LoVo (cell line): ENCODE data around the gene KCNIP1.

Experiments used
- DNase-seq: peaks from one replicate; pipeline ENCODE4 v3.0.0-alpha.2; 2016; ENCODE audit warnings: low spot score

Gene KCNIP1

DNA sequence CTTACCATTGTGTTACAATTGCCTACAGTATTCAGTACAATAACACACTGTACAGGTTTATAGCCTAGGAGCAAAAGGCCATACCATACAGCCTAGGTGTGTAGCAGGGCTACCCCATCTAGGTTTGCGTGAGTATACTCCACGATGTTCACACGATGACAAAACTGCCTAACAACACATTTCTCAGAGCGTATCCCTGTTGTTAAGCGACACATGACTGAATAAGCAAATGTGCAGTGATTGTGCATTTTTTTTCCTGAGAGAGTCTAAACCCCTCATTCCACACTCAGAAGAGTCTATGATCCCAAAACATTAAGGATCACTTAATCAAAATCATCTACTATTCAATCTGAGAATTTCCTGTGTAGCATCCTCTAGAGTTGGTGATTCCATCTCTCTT is 211.3 kb downstream of the KCNIP1 start:
- no peak for DNase-seq

DNA sequence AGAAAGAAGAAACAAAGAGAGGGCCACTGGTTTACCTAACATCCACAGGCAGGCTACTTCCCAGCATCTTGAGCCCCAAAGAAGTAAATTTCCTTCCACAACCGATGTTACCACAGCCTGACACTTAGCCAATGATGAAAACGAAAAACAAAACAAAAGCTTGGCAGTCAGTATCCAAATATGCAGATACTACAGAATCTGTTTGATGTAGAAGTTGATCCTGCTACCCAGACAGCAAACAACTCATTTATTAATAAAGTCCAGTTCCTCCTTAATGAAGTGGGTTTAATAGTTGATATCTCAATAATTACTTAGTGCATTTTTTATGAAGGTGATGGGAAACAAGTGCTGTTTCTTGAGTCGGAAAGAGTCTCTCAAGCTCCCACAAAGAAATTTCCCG is 212.6 kb downstream of the KCNIP1 start:
- no peak for DNase-seq

DNA sequence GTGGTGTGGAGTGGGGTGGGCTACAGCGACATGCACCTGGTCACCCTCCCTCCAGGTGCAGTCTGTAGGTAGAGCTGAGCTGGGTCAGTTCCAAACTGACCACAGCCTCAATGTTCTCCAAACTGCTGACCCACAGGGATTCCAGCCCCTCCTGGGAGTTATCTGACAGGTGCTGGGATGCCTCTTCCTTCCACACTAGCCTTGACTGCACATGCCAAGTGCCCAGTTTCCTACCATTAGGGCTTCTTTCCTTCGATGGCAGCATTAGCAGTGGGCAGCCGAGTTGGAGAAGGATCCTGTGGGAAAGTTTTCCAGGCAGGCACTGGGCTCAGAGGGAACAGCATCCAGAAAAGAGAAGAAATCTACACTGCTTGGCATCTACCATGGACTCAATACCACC is 215.7 kb downstream of the KCNIP1 start:
- DNase-seq, result no peak

DNA sequence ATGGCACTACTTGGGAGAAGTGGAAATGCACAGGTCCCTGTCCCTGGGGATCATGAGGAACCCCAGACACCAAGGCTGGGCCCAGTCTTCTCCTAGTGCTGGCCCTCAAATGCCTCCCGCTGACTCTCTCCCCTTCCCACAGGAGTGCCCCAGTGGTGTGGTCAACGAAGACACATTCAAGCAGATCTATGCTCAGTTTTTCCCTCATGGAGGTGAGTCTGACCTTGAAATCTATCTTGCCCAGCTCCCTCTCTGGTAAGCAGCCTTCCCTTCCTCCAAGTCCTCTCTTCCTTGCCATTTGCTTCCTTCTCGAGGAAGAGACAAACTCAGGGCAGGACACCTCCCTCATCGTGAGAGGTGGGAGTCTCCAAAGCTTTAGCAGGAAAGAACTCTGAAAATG is 216.4 kb downstream of the KCNIP1 start:
- DNase-seq, result no peak

DNA sequence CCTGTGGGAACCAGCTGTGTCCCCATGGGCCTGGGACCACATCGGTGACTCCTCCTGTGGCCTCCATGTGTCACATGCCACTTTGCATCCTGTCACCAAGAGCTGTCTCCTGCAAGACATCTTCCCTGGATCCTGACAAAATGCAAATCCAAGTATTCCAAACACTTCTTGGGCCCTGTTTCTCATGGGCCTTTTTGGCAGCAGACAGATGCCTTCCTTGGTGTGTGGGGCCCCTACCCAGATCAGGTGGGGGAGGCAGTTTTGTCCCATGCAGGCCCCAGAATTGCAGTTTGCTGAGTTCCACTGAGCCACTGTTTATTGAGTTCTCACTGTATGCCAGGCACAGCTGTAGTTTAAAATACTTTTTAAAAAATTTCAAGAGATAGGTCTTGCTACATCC is 217.2 kb downstream of the KCNIP1 start:
- no peak for DNase-seq

DNA sequence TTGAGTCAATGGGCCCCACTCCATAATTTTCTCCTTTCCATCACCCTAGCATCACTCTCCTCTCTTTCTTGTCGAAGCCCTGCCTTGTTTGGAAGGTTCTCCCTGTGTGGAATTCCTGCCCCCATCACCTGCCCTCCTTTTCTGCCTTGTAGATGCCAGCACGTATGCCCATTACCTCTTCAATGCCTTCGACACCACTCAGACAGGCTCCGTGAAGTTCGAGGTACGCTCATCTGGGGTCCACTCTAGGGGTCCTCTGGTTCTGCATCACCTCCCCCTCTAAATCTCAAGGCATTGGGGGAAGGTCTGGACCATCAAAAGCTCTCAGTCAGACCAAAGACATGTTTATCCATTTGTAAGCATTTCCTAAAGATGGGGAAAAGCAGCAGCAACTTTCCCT is 217.9 kb downstream of the KCNIP1 start:
- DNase-seq, result no peak

DNA sequence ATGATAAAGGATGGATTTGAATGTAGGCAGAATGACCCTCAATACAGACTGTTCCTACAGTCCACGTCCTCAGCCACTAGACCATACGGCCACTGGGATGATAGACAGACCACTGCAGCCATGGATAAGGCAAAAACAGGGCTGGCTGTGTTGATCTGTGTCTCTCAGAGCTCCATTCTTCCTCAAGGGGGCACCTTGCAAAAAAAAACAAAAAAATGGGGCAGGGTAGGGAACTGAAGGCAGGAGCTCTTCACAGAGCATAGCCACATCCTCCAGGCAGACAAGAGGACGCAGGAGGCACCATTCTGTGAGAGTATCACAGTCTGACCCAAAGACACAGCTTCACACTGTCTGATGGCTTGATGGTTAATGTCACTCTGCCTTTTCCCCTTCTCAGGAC is 218.5 kb downstream of the KCNIP1 start:
- no peak for DNase-seq

DNA sequence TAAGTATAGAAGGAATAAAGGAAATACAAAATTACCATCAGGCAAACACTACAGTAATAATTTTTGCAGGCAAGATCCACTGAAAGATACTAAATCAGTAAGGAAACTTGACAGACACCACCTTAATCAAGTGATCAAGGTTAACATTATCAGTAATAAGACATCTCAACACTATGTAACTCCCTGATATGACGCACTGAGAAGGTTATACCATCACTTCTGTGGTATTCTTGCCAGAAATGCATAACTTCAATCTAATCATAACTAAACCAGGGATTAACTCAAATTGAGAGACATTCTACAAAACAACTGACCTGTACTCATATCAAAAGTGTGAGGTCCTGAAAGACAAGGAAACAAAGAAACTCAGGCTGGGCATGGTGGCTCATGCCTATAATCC is 227.2 kb downstream of the KCNIP1 start:
- DNase-seq, result no peak

DNA sequence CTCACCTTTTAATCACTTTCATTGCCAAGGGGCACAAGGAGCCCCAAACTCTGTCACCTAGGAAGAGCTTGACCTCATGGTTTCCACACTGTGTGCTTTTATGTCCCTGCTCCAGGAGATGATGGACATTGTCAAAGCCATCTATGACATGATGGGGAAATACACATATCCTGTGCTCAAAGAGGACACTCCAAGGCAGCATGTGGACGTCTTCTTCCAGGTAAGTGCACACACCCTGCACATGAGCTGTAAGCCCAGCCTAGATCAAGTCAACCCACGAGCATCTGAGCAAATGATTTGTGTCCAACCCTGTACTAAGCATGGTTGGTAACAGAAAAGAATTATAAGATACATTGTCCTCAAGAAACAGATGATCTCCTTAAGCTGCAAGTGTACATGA is 228.9 kb downstream of the KCNIP1 start:
- no peak for DNase-seq

DNA sequence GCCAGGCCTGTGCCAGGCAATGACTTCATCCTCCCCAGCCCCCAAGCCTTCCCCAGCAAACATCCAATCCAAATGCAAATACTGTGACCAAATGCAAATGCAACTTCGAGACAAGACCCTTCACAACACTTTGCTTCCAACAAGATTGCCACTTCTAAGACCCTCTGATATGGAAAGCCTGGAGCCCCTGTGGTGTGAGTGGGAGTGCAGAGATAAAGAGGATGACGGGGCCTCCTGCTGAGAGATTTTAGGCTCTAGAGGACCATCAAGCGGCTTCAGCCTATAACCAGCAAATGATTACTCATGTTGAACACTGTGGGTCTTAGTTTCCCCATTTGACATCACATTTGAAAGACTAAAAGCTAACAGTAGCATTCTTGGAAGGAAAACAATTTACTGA is 233.1 kb downstream of the KCNIP1 start:
- no peak for DNase-seq

DNA sequence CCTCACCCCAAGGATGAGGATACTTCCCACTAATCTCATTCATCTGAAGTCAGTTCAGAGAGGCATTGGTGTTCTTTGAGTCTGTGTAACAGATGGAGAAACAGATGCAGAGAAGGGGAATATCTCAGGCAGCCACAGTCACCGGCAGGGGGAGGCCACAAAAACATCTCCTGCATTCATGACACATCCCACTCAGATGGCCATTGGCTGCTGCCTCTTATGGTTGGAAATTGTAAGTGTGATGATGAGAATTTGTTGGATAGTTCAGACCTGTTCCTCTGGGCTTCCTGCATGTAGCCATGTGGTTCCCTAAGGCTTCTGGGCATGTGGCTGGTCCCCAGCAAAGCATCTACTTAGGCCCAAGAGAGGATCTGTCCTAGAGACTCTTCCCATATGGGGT is 233.8 kb downstream of the KCNIP1 start:
- DNase-seq, result no peak

DNA sequence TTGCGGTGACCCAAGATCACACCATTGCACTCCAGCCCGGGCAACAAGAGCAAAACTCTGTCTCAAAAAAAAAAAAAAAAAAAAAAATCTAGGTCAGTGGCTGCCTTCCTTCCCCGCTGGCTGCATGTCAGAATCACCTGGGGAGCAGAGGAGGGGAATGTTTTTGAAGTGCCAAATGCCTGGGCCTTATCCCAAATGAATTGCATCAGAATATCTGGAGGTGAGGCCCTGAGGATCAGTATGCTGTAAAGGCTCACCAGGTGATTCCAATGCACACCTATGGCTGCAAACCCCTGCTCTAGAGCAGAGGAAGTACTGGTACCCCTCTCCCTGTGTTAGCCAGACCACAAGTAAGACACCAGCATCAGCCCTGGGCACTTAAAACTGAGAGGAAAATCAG is 235.0 kb downstream of the KCNIP1 start:
- no peak for DNase-seq

DNA sequence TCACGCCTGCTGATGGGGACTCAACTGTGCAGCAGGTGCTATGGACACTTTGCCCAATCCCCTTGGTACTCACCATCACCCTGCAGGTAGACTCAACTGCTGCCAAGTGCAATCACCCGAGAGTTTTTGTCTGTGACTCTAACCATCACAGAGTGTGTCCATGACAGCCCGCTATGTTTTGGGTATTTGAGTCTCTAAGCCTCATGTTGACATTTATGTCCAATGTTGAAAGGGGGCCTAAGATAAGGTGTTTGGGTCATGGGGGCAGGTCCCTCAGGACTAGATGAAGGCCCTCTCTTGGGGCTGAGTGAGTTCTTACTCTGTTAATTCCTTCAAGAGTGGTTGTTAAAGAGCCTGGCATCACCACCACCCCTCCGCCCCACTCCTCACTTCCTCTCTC is 235.6 kb downstream of the KCNIP1 start:
- no peak for DNase-seq

DNA sequence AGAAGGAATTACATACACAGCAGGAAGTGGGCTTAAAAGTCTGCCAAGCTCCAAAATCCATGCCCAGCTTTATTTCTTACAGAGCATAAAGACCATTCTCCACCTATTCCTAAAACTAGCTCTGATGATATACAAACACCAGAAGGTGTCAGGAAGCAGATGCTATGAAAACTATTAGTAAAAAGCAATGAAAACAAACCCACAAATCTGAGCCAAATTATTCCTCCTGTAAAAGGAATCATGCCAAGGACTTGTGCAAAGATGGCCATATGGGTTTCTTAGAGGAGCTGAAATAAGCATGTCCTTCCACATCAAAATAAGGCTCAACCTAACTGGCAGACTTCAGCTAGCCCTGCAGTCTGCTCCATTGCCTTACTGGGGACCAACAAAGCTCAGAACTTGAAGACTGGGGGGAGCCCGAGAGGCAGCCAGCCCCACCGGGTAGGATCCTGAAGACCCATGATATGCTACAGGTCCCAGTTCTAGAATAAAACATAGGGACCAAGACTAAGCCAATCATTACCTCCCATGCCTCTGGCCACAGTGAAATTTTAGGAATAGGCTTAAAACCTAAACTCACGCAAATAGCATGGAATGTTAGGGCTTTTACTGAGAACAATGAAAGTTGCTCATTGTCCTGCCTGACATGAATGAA is 236.9 kb downstream of the KCNIP1 start:
- no peak for DNase-seq

DNA sequence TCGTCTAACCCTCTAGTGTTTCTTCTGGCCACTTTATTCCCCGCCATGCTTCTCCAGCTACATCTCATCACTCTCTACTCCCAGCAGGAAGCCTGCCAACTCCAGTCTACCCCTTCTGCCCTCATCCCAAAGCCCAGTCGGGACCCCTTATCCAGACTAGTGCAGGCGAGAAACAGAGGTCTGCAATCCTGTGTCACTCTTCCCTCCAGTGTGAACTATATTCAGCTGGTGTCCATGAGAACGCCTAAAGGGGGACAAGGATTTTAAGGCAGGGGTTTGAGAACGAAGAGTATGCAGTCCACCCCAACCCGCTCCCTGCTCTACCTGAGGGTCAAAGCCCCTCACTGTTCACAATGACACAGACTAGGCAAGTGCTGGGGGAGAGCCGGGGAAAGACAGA is 238.0 kb downstream of the KCNIP1 start:
- no peak for DNase-seq

DNA sequence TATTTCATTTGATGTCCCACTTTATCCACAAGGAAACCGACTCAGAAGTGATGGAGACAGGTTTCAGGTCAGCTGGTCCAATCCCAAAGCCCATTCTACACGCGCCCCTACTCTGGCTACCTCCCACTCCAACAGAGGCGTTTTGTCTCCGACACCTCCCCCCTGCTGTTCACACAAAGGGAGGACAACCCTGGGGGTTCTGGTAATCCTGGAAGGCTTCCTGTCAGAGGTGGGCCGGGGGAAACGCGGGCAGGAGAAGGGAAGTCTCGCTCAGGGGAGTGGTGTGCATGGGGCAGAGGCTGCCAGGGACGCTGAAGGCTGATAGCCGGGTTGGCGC is 240.0 kb downstream of the KCNIP1 start:
- no peak for DNase-seq

DNA sequence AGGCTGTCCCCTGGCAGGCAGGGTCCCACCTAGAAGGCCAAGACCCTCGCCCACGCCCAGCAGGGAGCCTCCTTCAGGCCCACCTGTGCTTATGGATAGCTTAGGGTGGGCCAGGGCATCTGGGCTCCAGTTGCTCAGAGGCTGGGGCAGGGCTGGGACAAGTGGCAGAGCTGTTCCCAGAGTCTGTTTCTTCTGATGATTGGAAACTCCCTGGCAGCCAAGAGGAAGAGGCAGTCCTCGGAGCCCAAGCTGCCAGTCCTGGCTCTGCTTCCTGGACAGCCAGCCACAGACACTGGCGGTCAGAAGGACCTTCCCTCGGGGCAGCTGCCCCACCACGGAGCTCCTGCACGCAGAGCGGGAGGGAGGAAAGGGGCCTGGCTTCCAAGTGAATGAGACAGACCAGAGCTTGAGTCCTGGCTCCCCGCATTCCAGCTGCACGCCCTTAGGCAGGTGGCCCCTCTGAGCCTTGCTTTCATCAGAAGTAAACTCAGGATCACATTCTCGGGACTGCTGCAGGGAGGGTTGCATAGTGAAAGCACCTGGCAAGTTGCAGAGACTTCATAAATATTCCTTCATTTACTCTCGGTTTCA is 241.8 kb downstream of the KCNIP1 start:
- DNase-seq, result no peak

DNA sequence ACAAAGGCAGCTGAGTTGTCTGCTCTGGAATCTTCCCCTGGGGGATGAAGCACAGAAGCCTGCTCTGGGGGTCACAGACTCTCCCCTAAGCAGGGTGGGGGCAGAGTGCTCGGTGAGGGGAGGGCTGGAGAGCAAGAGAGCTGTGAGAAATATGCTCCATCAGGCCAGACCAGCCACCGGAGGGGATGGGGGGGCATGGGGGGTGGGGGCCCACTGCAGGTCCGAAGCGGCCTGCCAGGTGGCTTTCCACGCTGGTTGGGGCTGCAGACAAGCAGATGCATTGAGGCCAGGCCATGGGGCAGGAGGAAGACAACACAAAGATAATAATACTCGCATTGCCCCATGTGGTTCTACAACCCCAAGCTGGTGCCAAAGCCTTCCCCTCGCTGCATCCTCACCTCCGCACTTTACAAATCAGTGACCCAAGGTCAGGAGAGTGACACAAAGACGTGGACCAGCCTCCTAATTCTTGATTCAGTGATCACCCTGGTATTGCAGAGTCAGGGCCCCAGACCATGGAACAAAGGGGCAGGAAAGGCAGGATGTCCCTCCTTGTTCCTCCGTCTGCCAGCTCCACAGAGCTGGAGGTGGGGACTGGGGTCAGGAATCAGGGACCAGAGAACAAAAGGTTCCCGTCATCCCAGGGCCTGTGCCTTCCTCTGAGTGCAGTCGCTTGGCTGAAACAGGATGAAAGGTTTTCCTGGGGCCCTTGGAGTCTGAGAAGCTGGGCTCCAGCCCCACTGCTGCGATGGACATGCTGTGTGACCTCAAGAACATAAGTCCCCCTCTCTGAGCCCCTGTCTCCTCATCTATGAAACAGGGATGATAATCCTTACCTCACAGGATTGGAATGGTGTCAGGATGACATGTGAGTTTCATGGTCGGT is 242.5 kb downstream of the KCNIP1 start:
- no peak for DNase-seq

DNA sequence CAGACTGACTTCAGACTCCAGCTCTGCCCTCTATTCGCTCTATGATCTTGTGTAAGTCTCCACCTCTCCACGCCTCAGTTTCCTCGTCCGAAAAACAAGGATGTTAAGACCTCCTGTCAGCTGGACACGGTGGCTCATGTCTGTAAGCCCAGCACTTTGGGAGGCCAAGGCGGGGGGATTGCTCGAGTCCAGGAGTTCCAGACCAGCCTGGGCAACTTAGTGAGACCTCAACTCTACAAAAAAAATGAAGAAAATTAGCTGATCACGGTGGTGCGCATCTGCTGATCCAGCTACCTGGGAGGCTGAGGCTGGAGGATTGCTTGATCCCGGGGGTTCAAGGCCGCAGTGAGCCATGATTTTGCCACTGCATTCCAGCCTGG is 243.1 kb downstream of the KCNIP1 start:
- DNase-seq, result no peak

DNA sequence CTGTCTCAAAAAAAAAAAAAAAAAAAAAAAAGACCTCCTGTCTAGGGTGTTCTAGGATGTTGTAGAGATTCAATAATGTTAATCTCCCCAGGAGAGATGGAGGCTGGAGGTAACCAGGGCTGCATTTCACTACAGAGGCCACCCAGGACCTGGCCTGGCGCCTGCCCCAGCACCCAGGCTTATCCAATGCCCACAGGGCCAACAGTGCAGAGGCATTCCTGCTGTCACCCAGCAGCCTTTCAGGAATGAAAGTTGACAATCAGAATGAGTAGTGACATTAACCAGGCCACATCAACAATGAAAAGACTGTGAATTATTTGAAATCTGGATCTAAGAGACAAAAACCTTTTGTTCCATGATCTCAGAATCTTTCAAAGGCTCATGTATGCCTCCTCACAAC is 243.5 kb downstream of the KCNIP1 start:
- no peak for DNase-seq

DNA sequence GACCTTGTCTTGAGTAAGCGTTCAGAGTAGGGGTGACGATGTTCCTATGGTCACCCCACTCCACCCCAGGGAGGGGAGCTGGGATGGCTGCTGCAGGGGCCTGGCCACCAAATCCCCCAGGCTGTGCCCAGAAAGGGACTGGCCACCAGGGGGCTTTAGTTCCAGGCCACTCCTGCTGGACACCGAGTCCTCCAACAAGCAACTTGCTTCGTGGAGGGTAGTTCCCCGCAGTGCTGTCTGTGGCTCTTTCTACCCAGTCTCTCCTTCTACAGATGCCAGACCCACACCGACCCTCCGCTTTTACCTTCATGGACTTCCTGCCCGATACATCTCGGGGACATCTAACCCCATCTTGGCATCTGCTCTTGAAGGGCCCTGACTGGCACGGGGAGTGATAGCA is 244.0 kb downstream of the KCNIP1 start:
- DNase-seq, result no peak

DNA sequence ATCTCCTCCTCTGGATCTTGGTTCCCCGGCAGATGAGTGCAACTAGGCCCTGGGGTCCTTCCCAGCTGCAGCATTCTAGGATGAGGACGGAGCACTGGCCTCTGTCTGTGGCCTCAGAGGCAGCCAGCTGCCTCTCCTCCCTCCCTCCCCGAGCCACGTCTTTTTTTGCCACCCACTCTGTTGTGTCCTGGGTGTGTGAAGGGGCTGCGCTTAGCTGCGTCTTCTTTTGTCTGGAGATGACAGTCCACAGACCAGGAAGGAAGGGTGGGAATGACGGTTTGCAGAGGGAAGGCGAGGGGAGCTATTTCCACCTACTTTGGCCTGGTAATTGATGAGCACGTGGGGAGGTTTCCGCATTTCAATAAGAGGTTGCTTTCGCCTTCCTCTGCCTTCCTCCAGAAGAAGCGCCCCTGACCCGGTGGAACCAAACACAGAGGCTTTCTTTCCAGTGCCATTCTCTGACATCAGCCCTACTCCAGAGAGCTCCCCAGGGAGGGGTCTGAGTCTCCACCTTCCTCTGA is 245.2 kb downstream of the KCNIP1 start:
- DNase-seq, result no peak

DNA sequence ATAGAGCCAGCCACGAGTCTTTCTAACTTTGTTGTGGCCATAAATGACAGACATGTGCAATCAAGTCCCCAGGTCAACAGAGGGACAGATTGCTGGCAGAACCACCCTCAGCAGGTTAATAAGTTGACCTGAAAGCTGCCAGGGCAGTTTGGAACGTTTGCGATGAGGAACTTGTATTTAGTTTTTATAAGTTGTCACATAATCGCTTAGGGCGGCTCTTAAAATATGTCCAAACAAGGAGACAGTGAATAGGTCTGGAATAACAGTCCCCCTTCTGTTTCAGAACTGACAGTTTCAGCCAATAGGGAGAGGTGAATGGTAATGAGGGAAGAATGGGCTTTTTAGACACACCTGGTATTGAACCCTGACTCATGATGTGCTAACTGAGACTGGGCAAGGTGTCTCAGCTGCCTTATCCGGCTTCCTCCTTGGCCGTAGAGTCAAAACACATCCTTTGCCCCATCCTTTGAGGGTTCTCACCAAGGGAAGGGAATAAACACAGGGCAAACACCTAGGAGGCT is 246.2 kb downstream of the KCNIP1 start:
- DNase-seq, result no peak
